ENCODE results near the gene AP3D1. TPM values are rescaled to one million over a fixed set of nuclear protein-coding genes. Genes with fewer than 3 reads are reported as not detected.

Gene AP3D1
- total and polyA plus RNA-seq, 9 of the 15 experiments (the other 6 are each of a cell fraction or from before 2014, with no cell fraction given), result 1.2 to 86.1 (median 35.9) TPM

- peak; percentile 54 for TF ChIP-seq PHF20 (IDR thresholded peaks at IDR 0.05; ENCODE audit: partially characterized antibody)
- TF ChIP-seq E2F1 (CRISPR knock-in tag; IDR thresholded peaks at IDR 0.05), result no peak
- no peak for TF ChIP-seq HIVEP1 (CRISPR knock-in tag; IDR thresholded peaks at IDR 0.05)
- TF ChIP-seq TCF15 (CRISPR knock-in tag; IDR thresholded peaks at IDR 0.05), result no peak
- no peak for TF ChIP-seq GMEB1 (CRISPR knock-in tag; IDR thresholded peaks at IDR 0.05)
- TF ChIP-seq BRF2 (IDR thresholded peaks at IDR 0.05; ENCODE audit: borderline replicate concordance, insufficient read depth, insufficient read length), result no peak
- TF ChIP-seq SNRNP70 (optimal IDR thresholded peaks at IDR 0.05; ENCODE audit: low read depth, low read length), result no peak
- no peak; the same call in none of the 2 replicates for TF ChIP-seq CREB1 (IDR thresholded peaks at IDR 0.05)
- TF ChIP-seq CREB1 (CRISPR knock-in tag; IDR thresholded peaks at IDR 0.05), result peak; percentile 74; the same call in 1 of the 2 replicates
- TF ChIP-seq CEBPB (tag; IDR thresholded peaks at IDR 0.05), result peak; percentile 77
- no peak for TF ChIP-seq ZNF316 (IDR thresholded peaks at IDR 0.05)
- TF ChIP-seq IFI16 (CRISPR knock-in tag; IDR thresholded peaks at IDR 0.05), result no peak
- 0 out of 2 replicates have a peak, but pooled peaks have one; percentile 7 for TF ChIP-seq FOSL1 (tag; conservative IDR thresholded peaks at IDR 0.05)
- no peak for TF ChIP-seq HLTF (IDR thresholded peaks at IDR 0.05)
- no peak for TF ChIP-seq ELK1 (CRISPR knock-in tag; IDR thresholded peaks at IDR 0.05)
- no peak for TF ChIP-seq ELF2 (CRISPR knock-in tag; IDR thresholded peaks at IDR 0.05)
- no peak; the same call in 1 of the 2 replicates for TF ChIP-seq ETV5 (CRISPR knock-in tag; IDR thresholded peaks at IDR 0.05; ENCODE audit: low read depth)
- no peak for TF ChIP-seq SLC30A9 (CRISPR knock-in tag; IDR thresholded peaks at IDR 0.05)
- TF ChIP-seq ZFP91 (CRISPR knock-in tag; IDR thresholded peaks at IDR 0.05), result peak; percentile 98
- no peak for TF ChIP-seq MAFF (IDR thresholded peaks at IDR 0.05; ENCODE audit: low read length)
- TF ChIP-seq FOXA3 (CRISPR knock-in tag; conservative IDR thresholded peaks at IDR 0.05 in 1 of 2, IDR thresholded peaks at IDR 0.05 in 1 of 2), result peak in 1 of 2 experiments; percentile 24; a peak in 1 of 4 replicates
Observed at GRCh38 chr19:2061495-2062388, 89.6 kb downstream of the AP3D1 start (continued).
